AG08396 (cell line): Measurements from ENCODE around the gene KITLG.
"Not testable (repeated sequence)": the region's sequence is repeated elsewhere in the genome, so short reads cannot be mapped to it uniquely, and the experiment has no call there.

Experiments used
- DNase-seq: peaks from one replicate; pipeline ENCODE4 v3.0.0; 2012; ENCODE audit warnings: low spot score, mixed read lengths

Gene KITLG

GRCh38 chr12:88490425-88490824 is 89.8 kb downstream of the KITLG start:
- no peak for DNase-seq

DNA sequence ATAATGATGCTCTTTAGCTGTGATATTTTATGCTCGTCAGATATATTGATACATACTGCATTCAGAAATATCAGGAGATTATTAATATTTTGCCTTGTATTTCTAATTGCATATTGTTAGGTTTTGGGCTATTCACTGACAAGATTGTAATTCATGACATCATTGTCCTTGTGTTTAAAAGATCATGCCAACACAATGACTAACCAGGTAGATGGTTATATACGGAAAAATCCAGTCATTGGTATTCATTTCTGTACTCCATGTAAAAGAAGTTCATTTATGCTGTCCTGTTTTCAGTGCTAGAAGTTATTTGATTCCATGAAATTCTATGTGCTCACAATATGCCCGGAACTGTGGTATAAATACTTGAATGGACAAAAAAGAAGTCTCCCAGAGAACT is 107.5 kb downstream of the KITLG start:
- peak; percentile 27 for DNase-seq

GRCh38 chr12:88472248-88472647 is 108.0 kb downstream of the KITLG start:
- DNase-seq: no peak

GRCh38 chr12:88471331-88472045 is 108.8 kb downstream of the KITLG start:
- DNase-seq: peak; percentile 22

DNA sequence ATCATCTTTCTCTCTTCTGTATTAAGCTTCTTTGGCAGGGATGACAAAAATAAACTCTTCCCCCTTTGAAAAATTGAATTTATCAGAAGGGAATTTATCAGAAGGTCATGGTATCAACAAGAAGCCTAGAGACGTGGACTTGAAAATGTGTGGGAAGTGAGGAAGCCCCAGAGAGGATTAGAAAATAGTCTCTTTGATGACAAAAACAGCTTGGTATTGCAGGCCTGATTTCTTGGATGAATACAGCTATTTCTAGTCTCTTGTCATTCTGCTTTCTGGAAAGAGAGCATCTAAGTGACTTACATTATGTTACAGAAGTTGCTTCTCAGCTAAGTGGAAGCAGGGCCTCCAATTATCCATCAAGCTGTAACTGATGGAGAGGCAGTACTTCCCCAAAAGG is 111.1 kb downstream of the KITLG start:
- DNase-seq: no peak

GRCh38 chr12:88468581-88468980 is 111.7 kb downstream of the KITLG start:
- DNase-seq: no peak

DNA sequence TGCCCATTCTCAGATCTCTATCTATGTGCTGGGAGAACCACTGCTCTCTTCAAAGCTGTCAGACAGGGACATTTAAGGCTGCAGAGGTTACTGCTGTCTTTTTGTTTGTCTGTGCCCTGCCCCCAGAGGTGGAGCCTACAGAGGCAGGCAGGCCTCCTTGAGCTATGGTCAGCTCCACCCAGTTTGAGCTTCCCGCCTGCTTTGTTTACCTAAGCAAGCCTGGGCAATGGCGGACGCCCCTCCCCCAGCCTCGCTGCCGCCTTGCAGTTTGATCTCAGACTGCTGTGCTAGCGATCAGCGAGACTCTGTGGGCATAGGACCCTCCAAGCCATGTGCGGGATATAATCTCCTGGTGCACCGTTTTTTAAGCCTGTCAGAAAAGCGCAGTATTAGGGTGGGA is 113.6 kb downstream of the KITLG start:
- DNase-seq: not testable (repeated sequence)

DNA sequence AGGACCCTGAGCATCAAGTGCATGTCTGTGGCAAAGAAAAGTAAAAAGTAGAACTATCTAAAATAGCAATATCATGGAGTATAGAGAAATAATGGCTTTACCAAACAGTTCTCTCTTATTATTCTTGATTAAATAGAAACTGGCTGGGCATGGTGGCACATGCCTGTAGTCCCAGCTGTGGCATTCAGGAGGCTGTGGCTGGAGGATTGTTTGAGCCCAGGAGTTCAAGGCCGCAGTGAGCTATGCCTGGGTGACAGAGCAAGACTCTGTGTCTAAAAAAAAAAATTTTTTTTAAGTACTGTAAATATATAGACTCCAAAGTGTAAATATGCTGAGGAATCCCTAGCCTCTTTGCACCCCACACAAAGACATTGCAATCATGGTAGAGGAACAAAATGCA is 121.9 kb downstream of the KITLG start:
- DNase-seq: no peak

GRCh38 chr12:88453323-88453722 is 126.9 kb downstream of the KITLG start:
- no peak for DNase-seq

DNA sequence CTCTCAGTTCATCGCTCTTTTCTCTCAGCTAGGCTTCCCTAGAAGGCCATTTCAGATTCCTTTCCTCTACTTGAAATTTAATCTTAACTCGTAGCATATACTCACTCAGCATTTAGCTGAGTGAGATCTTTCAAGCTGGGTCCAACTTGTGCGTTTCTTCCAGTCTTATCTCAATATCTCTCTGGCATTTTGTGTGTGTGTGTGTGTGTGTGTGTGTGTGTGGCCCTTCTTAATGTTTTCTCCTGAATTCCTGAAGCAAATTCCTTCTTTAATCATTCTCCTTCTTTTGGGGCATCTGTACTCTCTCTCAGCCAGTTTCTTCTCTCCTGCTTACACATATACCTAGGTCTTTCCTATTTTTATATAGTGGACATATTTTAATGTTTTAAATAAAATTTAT is 129.1 kb downstream of the KITLG start:
- DNase-seq: no peak

GRCh38 chr12:88450136-88450535 is 130.1 kb downstream of the KITLG start:
- no peak for DNase-seq

- DNase-seq: no peak
These were observed 131.8 kb downstream of the KITLG start for GRCh38 chr12:88448337-88448915.

GRCh38 chr12:88445705-88446394 is 134.4 kb downstream of the KITLG start:
- DNase-seq: no peak

DNA sequence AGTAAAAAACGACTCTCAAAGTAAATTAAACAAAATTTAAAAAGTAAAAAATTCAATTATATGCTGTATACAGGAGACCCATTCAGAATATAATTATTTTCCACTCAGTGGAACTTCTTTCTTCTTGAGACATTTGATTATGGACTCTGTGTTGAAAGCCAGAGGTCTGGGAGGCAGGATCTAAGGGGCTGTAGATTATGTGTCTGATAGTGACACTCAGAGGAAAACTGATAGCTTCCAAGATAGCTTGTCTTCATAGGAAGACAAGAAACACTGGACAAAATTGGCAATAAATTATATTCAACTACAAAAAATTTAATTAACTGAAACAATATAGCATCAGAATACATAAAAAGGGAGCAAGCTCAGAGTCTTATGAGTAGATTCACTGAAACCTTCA is 135.8 kb downstream of the KITLG start:
- no peak for DNase-seq
